Medulla oblongata (tissue), 1 donor: Measurements from ENCODE around the gene CUL2.
"Not testable (repeated sequence)": the region's sequence is repeated elsewhere in the genome, so short reads cannot be mapped to it uniquely, and the experiment has no call there.

Experiments used
- DNase-seq: peaks from one replicate; pipeline ENCODE4 v3.0.0-alpha.2; 2015; ENCODE audit errors: extremely low spot score

CUL2 gene

DNA sequence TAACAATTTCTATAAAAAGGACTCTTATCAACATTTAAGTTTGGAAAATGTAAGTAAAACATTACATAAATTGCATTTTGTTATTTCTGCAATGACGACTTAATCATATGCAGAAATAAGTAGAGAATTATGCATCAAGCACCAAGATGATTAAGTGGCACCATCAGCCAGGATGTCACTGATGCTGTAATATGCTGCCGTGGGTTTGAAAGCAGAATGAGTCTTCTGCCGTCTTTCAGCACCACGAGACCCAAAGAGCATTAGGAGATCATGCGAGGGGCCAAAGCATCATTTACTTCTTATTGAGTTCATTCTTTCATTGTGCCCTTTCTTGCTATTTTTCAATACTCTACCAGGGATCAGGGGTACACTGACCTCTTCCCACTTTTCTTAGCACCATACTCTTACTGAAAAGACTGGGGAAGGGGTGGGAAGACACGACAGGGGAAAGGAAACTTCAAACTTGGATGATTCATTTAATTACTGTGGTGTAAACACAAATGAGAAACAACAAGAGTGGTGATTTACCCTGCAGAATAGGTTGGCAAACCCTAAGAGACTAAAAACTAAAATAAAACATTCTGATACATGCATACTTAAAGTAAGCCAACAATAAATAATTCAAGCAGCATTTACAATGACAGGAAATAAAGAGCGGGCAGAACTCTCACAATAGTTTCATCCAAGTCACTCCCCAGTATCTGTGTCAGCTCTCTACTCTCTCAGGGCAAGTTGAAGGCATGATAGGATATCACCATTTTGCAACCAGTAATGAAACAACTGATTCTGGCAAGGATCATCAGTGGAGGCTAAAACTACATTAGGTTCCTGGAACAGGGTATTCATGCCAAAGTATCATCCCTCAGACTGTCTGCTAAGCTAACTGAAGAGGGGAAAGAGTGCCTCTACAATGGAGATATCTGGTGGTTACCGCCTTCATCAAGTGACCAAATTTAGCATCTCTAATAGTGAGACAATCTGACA lies 70.8 kb downstream of the CUL2 start:
- no peak for DNase-seq

DNA sequence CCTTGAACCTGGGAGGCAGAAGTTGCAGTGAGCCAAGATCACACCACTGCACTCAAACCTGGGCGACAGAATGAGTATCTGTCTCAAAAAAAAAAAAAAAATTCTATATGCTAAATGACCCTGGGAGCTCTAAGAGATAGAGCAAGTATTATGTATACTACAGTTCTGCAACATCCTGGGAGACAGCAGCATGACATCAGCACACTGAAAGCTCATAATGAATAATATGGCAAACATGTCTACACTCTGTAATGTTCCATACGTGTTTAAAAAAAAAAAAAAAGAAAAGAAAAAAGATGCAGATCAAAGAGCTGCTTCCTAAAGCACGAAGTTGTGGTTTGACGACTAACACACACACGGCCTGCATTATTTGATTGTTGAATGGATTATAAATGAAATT lies 72.5 kb downstream of the CUL2 start:
- no peak for DNase-seq

DNA sequence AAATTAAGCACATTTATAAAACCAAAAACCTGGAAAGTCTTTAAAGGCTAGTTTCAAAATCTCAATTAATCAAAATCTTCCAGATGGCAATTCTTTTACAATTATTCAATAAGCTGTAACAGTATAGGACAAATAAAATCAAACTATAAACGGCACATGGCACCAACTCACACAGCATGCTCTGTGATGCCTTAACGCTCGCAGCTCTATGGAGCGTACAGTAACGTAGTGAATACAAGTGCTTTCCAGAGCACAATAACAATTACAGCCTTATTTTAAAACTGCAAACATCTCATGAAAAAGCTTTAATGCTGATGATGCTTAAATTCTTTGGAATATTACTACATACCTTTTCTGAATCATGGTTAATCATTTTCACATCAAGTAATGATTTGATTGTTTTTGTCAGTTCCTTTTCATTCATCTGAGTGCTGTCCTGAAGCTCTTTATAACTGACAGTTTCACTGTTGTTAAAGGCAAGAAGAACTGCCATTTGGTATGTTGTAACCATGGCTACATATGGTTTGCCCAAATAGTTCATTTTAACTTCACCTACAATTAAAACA lies 74.2 kb downstream of the CUL2 start:
- no peak for DNase-seq

DNA sequence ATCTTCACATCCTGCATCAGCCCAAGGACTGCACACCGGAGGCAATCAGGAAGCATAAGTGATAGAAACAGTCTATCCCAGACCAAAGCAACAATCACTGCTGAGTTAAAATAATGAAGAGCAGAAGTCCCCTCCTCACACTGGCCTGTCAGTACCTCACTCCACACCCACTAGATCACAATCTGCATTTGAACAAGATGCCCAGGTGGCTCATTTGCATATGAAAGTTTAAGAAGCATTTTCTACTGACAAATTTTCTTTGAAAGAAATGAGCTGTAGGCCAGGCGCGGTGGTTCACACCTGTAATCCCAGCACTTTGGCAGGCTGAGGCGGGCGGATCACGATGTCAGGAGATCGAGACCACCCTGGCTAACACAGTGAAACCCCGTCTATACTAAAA lies 77.4 kb downstream of the CUL2 start:
- DNase-seq = no peak

DNA sequence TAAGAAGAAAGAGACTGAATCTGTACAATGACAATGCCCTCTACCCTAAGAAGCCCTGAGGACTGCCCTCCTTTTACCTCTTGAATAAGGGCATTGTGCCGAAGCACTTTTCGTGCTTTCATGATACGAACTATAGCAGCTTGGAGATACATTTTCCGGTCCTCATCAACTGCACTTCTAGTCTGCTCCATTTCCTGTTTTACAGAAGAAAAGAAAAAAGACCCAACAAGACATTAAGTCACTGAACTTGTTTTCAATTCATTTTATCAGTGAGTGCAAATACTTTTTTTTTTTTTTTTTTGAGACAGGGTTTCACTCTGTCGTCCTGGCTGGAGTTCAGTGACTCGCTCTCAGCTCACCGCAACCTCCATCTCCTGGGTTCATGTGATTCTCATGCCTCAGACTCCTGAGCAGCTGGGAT lies 78.4 kb downstream of the CUL2 start:
- no peak for DNase-seq

DNA sequence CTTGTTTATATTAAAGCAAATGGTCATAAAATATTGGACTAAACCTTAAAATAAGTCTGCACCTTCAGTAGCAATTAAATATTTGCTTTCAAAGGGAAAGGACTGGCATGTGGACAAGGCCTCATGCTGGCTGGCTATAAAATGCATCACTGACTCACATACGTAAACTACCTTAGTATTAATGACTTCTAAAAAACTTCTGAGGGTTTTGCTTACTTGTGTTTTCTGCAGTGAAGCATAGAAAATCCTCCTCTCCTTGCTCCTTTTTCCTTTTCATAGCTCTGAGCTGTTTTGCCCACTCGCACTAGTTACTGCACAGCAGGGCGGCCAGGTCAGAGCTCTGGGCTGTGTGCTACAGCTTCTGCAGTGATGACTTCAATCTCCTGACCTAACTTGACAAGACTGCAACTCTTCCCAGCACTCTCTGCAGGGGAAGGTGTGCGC lies 82.3 kb downstream of the CUL2 start:
- DNase-seq = no peak

DNA sequence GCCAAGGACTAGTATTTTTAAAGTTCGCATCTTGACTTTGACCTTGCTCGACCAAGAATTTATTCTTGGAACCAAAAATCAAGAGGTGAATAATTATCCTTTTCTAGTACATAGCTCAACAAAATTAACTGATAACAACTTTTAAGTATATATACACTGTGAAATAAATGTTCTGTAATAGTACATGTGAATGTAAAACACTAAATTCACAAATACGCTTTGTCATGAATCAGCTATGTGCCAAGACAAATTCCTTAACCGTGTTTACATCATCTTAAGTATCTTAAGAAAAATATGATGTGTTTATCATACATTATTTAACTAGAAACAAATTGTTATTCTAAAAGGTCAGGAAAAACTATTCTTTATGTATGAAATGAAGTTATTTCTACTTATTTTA lies 83.3 kb downstream of the CUL2 start:
- DNase-seq = no peak

- DNase-seq = no peak
These were observed 84.3 kb downstream of the CUL2 start for GRCh38 chr10:35005868-35006267.

GRCh38 chr10:35004651-35005050 lies 85.5 kb downstream of the CUL2 start:
- DNase-seq = no peak

- no peak for DNase-seq
These were observed 86.2 kb downstream of the CUL2 start for GRCh38 chr10:35003906-35004305.

DNA sequence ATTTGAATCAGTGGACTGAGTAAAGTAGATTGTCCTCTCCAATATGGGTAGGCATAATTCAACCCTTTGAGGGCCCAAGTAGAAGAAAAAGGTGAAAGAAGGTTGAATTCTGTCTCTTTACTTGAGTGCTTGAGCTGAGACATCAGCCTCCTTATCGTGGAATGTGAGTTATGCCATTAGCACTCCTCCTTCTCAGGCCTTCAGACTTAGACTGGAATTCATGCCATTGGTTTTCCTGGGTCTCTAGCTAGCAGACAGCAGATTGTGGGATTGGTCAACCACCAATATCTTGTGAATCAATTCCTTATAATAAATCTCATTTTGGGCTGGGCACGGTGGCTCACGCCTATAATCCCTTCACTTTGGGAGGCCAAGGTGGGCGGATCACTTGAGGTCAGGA lies 89.2 kb downstream of the CUL2 start:
- DNase-seq = no peak

DNA sequence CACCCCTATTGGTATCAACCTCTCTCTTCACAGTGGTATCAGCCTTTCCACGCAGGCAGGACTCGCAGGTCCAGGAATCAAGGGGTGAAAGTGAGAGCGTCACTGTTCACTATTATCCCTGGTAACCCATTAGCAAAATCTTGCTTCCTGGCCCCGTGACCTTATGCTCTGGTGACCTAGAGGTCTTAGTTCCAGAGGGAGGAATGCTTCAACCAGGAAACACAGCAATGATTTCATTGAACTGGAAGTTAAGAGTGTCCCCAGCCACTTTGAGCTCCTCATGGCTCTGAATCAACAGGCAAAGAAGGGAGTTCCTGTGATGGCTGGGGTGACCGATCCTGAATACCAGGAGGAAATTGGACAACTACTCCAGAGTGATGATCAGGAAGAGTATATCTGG lies 90.6 kb downstream of the CUL2 start:
- no peak for DNase-seq

DNA sequence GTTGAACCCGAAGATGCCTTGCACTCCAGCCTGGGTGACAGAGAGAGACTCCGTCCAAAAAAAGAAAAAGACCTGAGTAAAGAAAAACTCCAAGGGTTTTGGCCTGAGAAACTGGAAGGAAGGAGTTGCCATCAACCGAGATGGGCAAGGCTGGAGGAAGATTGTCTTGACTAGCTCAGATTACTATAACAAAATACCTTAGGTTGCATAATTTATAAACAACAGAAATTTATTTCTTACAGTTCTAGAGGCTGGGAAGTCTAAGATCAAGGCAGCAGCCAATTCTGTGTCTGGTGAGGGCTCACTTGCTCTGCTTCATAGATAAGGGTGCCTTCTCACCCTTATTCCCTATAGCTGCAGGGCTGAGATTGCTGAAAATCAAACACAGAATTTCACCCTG lies 91.2 kb downstream of the CUL2 start:
- DNase-seq = no peak

GRCh38 chr10:34996843-34997242 lies 93.3 kb downstream of the CUL2 start:
- DNase-seq = peak; percentile 46

- DNase-seq = no peak
These were observed 94.2 kb downstream of the CUL2 start for GRCh38 chr10:34995925-34996324.

DNA sequence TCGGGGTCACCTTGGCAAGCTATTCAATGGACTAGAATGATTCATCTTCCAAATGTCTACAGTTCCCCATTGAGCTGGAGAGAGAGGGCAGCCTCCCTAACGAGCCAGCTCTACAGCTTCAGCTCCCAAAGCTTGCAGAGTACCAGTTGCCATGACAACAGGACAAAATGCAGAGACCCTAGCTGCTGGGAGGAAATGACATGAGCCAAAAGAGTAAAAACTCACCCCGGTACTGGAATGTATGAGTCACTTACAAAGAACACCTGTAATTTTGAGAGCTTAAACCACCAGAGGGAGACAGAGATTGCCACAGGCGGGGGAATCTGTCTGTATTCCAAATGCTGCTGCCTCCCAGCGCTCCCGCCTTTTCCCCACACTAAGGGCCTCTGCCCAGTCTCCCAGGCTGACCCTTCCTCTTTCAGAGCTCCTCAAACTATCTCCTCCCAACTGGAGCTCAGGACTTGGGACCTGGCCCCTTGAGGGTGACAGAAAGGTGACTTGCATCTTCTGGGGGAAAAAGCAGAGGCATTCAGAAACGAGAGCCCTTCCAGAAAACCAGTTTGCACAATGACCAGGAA lies 95.5 kb downstream of the CUL2 start:
- peak; percentile 63 for DNase-seq

DNA sequence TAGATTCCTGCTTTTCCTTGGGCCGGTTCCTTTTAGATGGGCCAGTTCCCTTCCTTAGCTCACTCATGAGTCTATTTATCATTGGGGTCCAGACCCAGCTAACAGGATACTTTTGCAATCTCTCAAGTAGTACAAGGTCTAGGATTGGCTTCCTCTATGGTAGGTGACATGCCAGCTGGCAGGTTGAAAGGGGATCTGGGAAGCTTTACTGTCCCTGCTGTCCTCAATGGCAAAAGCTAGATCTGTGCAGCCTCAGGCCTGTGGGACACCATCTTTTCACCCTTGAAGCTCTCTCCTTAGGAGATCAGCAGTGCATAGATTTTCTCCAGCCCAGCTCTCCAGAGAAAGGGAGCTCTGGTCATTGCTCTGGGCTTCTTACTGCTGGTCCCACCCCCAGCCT lies 96.4 kb downstream of the CUL2 start:
- no peak for DNase-seq

- DNase-seq = not testable (repeated sequence)
These were observed 99.0 kb downstream of the CUL2 start for GRCh38 chr10:34991117-34991516.

GRCh38 chr10:34988397-34989067 lies 101.6 kb downstream of the CUL2 start:
- no peak for DNase-seq

- no peak for DNase-seq
These were observed 104.3 kb downstream of the CUL2 start for GRCh38 chr10:34985823-34986222.

- no peak for DNase-seq
These were observed 105.0 kb downstream of the CUL2 start for GRCh38 chr10:34985146-34985545.

- no peak for DNase-seq
These were observed 108.3 kb downstream of the CUL2 start for GRCh38 chr10:34981844-34982243.
